ENCODE results near the gene DAB2IP.

DAB2IP gene

GRCh38 chr9:121820286-121821005 lies 169.0 kb downstream of the DAB2IP start:
- no peak overlapping the region for H3K4me3 ChIP-seq (ENCODE audit: low read depth, low read length)
- TF ChIP-seq CTCF (IDR thresholded peaks at IDR 0.05; ENCODE audit: insufficient read depth, low read depth, low read length, missing control alignments), result no peak
- DNase-seq (ENCODE audit: low read depth), result no peak

GRCh38 chr9:121821326-121821725 lies 169.9 kb downstream of the DAB2IP start:
- TF ChIP-seq CTCF (IDR thresholded peaks at IDR 0.05; ENCODE audit: insufficient read depth, low read depth, low read length, missing control alignments), result no peak
- no peak overlapping the region for H3K4me3 ChIP-seq (ENCODE audit: low read depth, low read length)
- DNase-seq (ENCODE audit: low read depth), result no peak

GRCh38 chr9:121822093-121823085 lies 171.0 kb downstream of the DAB2IP start:
- no peak for DNase-seq (ENCODE audit: low read depth)
- TF ChIP-seq CTCF (IDR thresholded peaks at IDR 0.05; ENCODE audit: insufficient read depth, low read depth, low read length, missing control alignments), result no peak
- H3K4me3 ChIP-seq (ENCODE audit: low read depth, low read length), result no peak overlapping the region

- H3K4me3 ChIP-seq (ENCODE audit: low read depth, low read length), result no peak overlapping the region
- DNase-seq (ENCODE audit: low read depth), result no peak
- TF ChIP-seq CTCF (IDR thresholded peaks at IDR 0.05; ENCODE audit: insufficient read depth, low read depth, low read length, missing control alignments), result no peak
These were observed 172.2 kb downstream of the DAB2IP start for GRCh38 chr9:121823451-121824169.

GRCh38 chr9:121824651-121825030 lies 173.2 kb downstream of the DAB2IP start:
- TF ChIP-seq CTCF (IDR thresholded peaks at IDR 0.05; ENCODE audit: insufficient read depth, low read depth, low read length, missing control alignments), result no peak

GRCh38 chr9:121825031-121825691 lies 173.7 kb downstream of the DAB2IP start:
- no peak for DNase-seq (ENCODE audit: low read depth)
- TF ChIP-seq CTCF (IDR thresholded peaks at IDR 0.05; ENCODE audit: insufficient read depth, low read depth, low read length, missing control alignments), result no peak
- no peak overlapping the region for H3K4me3 ChIP-seq (ENCODE audit: low read depth, low read length)

More at GRCh38 chr9:121824651-121825030, 173.2 kb downstream of the DAB2IP start:
- DNase-seq (ENCODE audit: low read depth), result no peak
- no peak overlapping the region for H3K4me3 ChIP-seq (ENCODE audit: low read depth, low read length)
